HuH-7.5 (cell line): ENCODE data around the gene ZNF655.
"Not testable (repeated sequence)": the region's sequence is repeated elsewhere in the genome, so short reads cannot be mapped to it uniquely, and the experiment has no call there.

Source experiments
- DNase-seq: peaks from one replicate; pipeline ENCODE4 v3.0.0; 2011; ENCODE audit warnings: low spot score

ZNF655 gene

GRCh38 chr7:99560834-99561736 is 2.6 kb downstream of the ZNF655 start:
- no peak for DNase-seq

GRCh38 chr7:99561737-99562051 is 3.3 kb downstream of the ZNF655 start:
- no peak for DNase-seq

DNA sequence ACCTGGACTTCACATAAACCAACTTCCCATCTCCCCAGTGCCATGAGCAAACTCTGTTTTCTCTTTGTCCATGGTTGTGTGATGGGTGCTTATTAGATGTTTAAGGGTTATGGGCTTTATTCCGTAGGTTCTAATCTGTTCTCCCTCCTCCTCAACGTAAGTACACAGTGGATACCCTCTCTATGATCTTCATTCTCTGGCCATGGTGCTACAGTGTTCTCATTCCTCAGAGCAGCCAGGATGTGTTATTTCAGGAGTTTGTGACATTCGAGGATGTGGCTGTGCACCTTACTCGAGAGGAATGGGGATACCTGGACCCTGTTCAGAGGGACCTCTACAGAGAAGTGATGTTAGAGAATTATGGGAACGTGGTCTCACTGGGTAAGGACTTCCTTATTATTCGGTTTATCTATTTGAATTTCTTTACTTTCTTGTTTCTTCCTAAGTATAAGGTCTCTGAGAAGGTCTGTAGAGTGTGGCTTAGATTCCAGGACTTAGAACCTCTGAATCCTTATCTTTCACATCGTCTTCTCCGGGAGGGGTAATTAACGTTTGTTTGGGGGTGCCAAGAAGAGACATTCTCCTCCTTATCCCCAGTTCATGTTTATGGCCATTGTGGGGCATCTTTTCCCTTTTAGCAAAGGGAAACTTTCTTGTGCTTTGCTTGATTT is 3.8 kb downstream of the ZNF655 start:
- no peak for DNase-seq

GRCh38 chr7:99562832-99563231 is 4.4 kb downstream of the ZNF655 start:
- DNase-seq = peak; percentile 45

GRCh38 chr7:99563650-99564049 is 5.2 kb downstream of the ZNF655 start:
- DNase-seq = no peak

DNA sequence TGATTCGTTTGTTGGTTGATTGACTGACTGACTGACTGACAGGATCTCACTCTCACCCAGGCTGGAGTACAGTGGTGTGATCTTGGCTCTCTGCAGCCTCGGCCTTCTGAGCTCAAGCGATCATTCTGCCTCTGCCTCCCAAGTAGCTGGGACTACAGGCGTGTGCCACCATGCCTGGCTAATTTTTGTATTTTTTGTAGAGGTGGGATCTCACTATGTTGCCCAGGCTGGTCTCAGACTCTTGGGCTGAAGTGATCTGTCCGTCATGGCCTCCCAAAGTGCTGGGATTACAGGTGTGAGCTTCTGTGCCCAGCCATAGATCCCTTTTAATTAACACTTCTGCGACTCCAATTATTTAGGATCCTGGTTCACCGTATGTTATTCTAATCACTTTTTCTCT is 10.3 kb downstream of the ZNF655 start:
- DNase-seq = not testable (repeated sequence)

- DNase-seq = no peak
Observed at GRCh38 chr7:99571768-99572167, 13.3 kb downstream of the ZNF655 start.

- DNase-seq = no peak
Observed at GRCh38 chr7:99573257-99573656, 14.8 kb downstream of the ZNF655 start.

- no peak for DNase-seq
Observed at GRCh38 chr7:99576251-99576650, 17.8 kb downstream of the ZNF655 start.

DNA sequence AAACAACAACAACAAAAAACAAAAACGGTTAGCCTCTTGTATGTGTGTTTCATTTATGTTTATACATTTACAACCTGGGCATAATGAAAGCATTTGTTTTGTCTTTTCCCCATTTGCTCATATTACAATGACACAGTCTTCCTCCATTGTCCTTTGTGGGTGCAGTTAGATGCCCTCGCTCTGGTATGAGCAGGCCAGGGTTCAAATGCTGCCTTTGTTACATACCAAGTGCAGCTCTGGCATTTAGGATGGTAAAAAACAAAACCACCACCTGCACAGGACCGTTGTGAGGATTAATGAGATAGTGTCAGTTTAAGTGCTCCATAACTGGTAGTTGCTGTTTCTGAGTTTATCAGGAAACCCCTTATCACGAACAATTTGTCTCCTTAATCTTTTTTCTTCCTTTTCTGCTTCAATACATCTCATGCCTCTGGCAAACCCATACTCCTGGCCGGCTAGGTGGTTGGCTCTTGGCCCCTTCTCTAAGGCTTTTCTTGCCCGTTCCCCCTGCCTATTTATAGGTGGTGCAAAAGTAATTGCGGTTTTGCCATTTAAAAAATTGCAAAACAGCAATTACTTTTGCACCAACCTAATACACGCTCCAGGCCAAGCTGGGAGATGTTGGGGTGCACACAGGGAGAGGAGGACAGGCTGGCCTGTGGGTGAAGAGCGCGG is 21.0 kb downstream of the ZNF655 start:
- no peak for DNase-seq

- DNase-seq = no peak
Observed at GRCh38 chr7:99579956-99580777, 21.7 kb downstream of the ZNF655 start.

DNA sequence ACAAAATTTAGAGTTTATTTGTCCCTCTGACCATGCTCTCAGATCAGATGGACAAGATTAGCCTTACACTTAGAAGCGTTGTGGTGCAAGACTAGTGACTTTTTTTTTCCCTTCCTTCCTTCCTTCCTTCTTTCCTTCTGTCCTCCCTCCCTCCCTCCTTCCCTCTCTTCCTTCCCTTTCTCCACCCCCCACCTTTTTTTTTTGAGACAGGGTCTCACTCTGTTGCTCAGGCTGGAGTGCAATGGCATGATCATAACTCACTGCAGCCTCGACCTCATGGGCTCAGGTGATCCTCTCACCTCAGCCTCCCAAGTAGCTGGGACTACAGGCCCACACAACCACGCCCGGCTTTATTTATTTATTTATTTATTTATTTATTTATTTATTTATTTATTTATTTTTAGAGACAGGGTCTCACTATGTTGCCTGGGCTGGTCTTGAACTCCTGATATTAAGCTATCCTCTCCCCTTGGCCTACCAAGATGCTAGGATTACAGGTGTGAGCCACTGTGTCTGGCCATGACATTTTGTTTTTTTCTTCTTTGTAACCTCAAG is 22.4 kb downstream of the ZNF655 start:
- DNase-seq = not testable (repeated sequence)

- no peak for DNase-seq
Observed at GRCh38 chr7:99588868-99589267, 30.4 kb downstream of the ZNF655 start.

DNA sequence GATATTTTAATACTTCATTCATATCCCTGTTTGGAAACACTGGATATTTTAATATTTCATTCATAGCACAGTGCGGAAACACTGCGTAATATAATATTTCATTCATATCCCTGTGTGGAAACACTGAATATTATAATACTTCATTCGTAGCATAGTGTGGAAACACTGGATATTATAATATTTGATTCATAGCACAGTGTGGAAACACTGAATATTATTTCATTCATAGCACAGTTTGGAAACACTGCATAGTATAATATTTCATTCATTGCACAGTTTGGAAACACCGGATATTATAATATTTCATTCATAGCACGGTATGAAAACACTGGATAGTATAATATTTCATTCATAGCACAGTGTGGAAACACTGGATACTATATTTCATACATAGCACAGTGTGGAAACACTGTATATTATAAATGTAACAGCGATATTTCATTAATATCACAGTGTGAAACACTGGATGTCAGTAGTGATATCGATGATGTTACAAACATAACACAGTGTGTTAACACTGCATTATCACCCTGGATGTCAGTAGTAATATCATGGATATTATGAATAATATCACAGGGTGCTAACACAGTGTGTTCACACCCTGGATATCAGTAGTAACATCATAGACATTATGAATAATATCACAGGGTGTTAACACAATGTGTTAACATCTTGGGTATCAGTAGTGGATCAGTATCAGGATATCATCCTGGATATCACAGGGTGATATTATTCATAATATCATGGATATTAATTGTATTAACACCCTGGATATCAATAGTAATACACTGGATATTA is 36.7 kb downstream of the ZNF655 start:
- DNase-seq = no peak

DNA sequence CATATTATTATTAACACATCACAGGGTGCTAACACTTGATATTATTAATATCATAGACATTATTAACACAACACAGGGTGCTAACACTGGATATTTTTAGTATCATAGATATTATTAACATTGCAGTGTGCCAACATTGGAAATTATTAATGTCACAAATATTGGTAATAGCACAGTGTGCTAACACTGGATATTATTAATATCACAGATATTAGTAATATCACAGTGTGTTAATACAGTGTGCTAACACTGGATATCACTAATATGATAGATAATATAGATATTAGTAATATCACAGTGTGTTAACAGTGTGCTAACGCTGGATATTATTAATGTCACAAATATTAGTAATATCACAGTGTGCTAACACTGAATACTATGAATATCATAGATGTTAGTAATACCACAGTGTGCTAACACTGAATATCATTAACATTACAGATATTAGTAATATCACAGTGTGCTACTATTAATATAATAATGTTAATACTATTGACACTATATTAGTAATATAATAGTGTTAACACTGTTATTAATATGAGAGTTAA is 38.0 kb downstream of the ZNF655 start:
- no peak for DNase-seq

GRCh38 chr7:99597762-99598501 is 39.5 kb downstream of the ZNF655 start, which contains the start of gene TMEM225B:
TSS of gene TMEM225B (plus strand) at chr7:99598267. CDS start at chr7:99604389, 6,122 bp downstream.
- DNase-seq = no peak

DNA sequence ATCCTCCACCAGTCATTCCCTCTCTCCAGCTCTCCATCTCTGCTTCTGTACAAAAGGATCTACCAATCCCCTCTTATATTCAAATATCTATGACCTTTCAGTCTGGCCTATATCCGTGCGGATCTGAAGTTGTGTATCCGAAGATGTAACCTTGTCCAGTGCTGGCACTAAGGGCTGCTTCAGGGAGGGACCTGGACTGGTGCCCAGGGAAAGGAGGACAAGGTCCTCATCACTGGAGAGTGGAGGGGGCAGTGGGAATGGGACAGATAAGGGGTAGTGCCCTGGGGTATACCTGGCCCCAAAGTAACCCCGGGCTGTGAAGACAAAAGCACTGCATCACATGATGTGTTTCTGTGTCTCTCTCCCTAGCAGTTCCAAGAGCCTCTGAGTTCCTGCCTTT is 41.4 kb downstream of the ZNF655 start:
- no peak for DNase-seq

- no peak for DNase-seq
Observed at GRCh38 chr7:99601656-99602310, 43.3 kb downstream of the ZNF655 start.

DNA sequence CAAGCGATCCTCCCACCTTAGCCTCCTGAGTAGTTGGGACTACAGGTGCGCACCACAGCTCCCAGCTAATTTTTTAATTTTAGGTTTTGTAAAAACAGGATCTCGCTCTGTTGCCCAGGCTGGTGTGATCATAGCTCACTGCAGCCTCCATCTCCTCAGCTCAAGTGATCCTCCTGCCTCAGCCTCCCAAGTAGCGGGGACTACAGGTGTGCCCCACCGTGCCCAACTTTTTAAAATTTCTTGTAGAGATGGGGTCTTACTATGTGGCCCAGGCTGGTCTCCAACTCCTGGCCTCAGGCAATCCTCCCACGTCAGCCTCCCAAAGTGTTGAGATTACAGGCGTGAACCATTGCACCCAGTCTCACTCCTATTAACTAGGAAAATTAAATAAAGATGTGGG is 47.1 kb downstream of the ZNF655 start:
- DNase-seq = no peak
